ENCODE data around the gene SETD6.

DNA sequence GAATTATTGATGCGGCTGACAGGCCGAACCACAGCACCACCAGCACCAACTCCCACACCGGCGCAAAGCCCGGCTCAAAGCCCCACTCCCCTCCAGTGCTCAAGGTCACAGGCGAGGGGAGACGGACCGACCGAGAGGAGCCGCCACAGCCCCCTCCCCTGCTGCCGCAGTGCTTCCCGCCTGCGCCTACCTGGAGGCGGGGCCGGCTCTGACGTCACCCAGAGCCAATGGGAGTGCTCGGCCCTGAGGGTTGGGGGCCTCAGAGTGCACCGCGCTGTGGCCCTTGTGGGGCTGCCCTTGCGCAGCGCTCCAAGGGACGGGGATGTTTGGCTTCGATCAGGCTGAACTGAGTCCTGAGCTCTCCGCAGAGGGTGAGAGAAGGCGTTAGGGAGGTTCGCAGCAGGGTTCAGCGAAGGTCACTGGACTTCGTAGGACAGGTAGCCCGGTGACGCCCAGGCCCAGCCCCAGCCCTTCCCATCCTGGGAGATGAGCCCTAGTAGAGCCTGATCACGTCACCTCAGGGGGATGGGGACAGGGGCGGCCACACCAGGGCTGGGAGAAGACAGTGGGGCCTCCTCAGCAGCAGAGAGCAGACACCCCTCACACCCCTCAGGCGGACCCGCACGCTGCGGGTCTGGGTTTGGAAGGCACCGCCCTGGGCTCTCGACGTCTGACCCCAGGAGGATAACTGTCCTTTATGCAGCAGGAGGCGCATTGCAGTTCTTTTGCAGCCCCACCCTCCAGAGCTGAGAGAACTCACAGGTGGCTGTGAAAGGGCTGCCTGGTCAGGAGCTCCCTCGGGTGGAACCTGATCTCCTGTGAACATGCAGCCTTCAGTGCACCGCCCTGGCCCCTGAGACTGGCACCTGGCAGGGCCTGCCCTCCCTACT is 13.8 kb upstream of the SETD6 start:
- TF ChIP-seq, protein P1, sequence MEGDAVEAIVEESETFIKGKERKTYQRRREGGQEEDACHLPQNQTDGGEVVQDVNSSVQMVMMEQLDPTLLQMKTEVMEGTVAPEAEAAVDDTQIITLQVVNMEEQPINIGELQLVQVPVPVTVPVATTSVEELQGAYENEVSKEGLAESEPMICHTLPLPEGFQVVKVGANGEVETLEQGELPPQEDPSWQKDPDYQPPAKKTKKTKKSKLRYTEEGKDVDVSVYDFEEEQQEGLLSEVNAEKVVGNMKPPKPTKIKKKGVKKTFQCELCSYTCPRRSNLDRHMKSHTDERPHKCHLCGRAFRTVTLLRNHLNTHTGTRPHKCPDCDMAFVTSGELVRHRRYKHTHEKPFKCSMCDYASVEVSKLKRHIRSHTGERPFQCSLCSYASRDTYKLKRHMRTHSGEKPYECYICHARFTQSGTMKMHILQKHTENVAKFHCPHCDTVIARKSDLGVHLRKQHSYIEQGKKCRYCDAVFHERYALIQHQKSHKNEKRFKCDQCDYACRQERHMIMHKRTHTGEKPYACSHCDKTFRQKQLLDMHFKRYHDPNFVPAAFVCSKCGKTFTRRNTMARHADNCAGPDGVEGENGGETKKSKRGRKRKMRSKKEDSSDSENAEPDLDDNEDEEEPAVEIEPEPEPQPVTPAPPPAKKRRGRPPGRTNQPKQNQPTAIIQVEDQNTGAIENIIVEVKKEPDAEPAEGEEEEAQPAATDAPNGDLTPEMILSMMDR (IDR thresholded peaks at IDR 0.05; ENCODE audit: low read length) = no peak
- TF ChIP-seq EZH2 (optimal IDR thresholded peaks at IDR 0.05; ENCODE audit: low read depth, low read length) (no peak), EZH2phosphoT487 (IDR thresholded peaks at IDR 0.05; ENCODE audit: low read length) (no peak)

Data from MM.1S (cell line).